Adrenal gland (tissue), 5 donors: Measurements from ENCODE around the gene PYGB.

Source experiments
- POLR2A ChIP-seq, 2 donors: fragments of 450-650 bp; IDR thresholded peaks; one replicate each; pipeline ENCODE4 v1.6.1; 2017; ENCODE audit warnings: antibody characterized with exemption in 2 of 2, mild to moderate bottlenecking in 2 of 2, moderate library complexity in 1 of 2
- TF ChIP-seq, protein P1 (sequence below), 6 experiments: fragments of 450-650 bp in 4 of 6; fragments of 200-600 bp in 2 of 6; sonication (generic) in 1 of 6; IDR thresholded peaks; 1 replicate in 5 of 6; 2 replicates in 1 of 6; pipeline versions ENCODE4 v1.5.1 to v1.8.0; 2016 to 2021; ENCODE audit warnings: antibody characterized with exemption in 6 of 6, mild to moderate bottlenecking in 2 of 6, moderate library complexity in 1 of 6
- donor health status: DM: no; HTN: no; CAD: no.

DNA sequence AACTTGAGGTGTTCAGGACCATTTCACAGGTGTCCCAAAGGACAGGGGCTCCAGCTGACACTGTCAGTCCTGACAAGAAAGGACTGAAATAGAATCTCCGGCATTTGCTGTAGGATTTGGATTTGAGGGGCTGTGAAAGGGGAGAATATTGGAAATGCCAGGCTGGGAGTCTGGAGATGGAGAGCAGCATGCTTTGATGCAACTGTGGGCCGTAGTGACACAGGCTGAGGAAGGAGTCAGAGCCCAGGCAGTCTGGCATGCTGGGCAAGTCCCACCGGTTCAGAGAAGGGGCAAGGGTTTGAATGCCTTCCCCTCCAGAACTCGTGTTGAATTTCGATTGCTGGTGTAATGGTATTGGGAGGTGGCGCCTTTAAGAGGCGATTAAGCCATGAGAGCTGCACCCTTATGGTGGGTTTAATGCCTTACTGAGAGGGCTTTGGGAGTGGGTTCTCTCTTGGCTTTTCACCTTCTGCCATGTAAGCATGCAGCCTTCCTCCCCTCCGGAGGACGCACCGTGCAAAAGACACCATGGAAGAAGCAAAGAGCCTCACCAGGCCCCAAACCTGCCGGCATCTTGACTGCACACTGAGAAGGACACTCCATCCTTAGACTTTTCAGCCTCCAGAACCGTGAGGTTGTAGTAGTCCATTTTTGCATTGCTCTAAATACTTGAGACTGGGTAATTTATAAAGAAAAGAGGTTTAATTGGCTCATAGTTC lies 9.4 kb upstream of the PYGB start:
- TF ChIP-seq, protein P1, sequence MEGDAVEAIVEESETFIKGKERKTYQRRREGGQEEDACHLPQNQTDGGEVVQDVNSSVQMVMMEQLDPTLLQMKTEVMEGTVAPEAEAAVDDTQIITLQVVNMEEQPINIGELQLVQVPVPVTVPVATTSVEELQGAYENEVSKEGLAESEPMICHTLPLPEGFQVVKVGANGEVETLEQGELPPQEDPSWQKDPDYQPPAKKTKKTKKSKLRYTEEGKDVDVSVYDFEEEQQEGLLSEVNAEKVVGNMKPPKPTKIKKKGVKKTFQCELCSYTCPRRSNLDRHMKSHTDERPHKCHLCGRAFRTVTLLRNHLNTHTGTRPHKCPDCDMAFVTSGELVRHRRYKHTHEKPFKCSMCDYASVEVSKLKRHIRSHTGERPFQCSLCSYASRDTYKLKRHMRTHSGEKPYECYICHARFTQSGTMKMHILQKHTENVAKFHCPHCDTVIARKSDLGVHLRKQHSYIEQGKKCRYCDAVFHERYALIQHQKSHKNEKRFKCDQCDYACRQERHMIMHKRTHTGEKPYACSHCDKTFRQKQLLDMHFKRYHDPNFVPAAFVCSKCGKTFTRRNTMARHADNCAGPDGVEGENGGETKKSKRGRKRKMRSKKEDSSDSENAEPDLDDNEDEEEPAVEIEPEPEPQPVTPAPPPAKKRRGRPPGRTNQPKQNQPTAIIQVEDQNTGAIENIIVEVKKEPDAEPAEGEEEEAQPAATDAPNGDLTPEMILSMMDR (IDR thresholded peaks at IDR 0.05), result no peak
- TF ChIP-seq POLR2A (IDR thresholded peaks at IDR 0.05), result no peak
